Kidney epithelial cell (primary cell): ENCODE measurements around the gene SERPING1. TPM values are rescaled to one million over a fixed set of nuclear protein-coding genes. Genes with fewer than 3 reads are reported as not detected.

Experiments
- DNase-seq: peaks from one replicate; pipeline ENCODE4 v3.0.0-alpha.2; 2010; ENCODE audit warnings: low read depth
- H3K27me3 ChIP-seq: 2 replicates; pipeline ENCODE4 v1.6.0; 2011; ENCODE audit warnings: low read length; ENCODE audit not compliant: control insufficient read depth, insufficient read depth
- H3K36me3 ChIP-seq: 2 replicates; pipeline ENCODE4 v1.5.1; 2011; ENCODE audit warnings: low read length; ENCODE audit not compliant: control insufficient read depth, insufficient read depth
- H3K4me3 ChIP-seq: 2 replicates; pipeline ENCODE4 v1.5.1; 2011; ENCODE audit warnings: low read depth, mild to moderate bottlenecking, control low read depth, low read length
- CTCF ChIP-seq: IDR thresholded peaks from 2 replicates; pipeline ENCODE4 v1.5.1; 2011; ENCODE audit warnings: mild to moderate bottlenecking, moderate library complexity, low read length, control low read depth, inconsistent platforms; ENCODE audit not compliant: insufficient read depth, poor library complexity, severe bottlenecking
- total RNA-seq: library from RNA; depleted of rRNA; stranded (reverse); fragments of >200 nt; gene quantifications from 2 replicates; pipeline ENCODE4 v1.2.3, GENCODE V29; 2015

The SERPING1 gene
- total RNA-seq, 1 donor from 2014 or later, result 18.2 TPM

- no peak for TF ChIP-seq CTCF
- Histone ChIP-seq H3K36me3 (no peaks in the 10 kb centered on the region), H3K4me3 (no peak overlapping the region), H3K27me3 (no peaks in the 10 kb centered on the region)
- no peak for DNase-seq
Observed at GRCh38 chr11:57634311-57634710, 36.8 kb downstream of the SERPING1 start.

- H3K36me3 ChIP-seq, result no peaks in the 10 kb centered on the region
- no peak for TF ChIP-seq CTCF
- no peaks in the 10 kb centered on the region for H3K27me3 ChIP-seq
- DNase-seq, result no peak
- no peak overlapping the region for H3K4me3 ChIP-seq
Observed at GRCh38 chr11:57635246-57635645, 37.8 kb downstream of the SERPING1 start.

- DNase-seq, result no peak
- Histone ChIP-seq H3K27me3 (no peaks in the 10 kb centered on the region), H3K36me3 (no peaks in the 10 kb centered on the region), H3K4me3 (peak overlapping the region; percentile 97)
- no peak for TF ChIP-seq CTCF
Observed at GRCh38 chr11:57637626-57638004, 40.1 kb downstream of the SERPING1 start.

GRCh38 chr11:57638005-57638781 lies 40.7 kb downstream of the SERPING1 start:
- no peak for TF ChIP-seq CTCF
- peak overlapping the region; percentile 97 for H3K4me3 ChIP-seq
- peak; percentile 57 for DNase-seq
- H3K36me3 ChIP-seq, result no peaks in the 10 kb centered on the region
- H3K27me3 ChIP-seq, result no peaks in the 10 kb centered on the region

GRCh38 chr11:57638811-57639320 lies 41.4 kb downstream of the SERPING1 start:
- TF ChIP-seq CTCF, result no peak
- Histone ChIP-seq H3K27me3 (no peaks in the 10 kb centered on the region), H3K36me3 (no peaks in the 10 kb centered on the region), H3K4me3 (peak overlapping the region; percentile 97)
- DNase-seq, result no peak
